ENCODE results near the gene RALGPS1.

The RALGPS1 gene

DNA sequence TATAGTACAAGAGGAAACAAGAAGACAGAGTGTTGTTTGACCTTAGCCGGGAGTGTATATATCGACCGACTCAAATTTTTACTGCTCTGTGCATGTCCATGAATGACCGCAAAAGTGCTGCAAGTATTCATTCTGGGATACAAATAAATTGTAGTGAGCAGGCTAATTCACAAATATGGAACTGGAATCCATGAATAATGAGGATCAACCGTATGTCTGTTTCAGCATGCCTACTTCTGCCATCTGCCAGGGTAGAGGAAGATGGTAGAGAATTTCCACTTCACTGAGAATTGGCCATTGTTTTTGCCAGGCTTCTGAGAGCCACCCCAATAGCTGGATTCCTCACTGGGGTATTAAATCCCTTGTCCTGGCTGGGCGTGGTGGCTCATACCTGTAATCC lies 8.5 kb upstream of the RALGPS1 start:
- DNase-seq: no peak

DNA sequence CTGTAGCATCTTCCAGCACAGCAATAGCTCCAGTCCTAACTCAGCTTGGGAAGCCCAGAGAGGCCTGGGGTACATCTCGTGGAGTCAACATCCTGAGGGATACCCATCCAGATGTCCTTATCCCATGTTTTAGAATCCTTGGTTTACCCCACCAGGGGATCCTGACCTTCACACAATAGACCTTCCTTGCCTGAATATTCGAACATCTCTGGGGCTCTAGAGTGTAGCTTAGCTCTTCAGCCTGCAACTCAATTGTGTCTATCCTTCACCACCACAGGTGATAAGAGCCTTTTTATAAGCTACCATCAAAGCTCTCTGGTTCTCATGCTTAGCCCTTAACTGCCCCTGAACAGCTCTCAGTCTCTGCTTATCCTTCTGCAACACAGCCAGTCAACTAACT lies 7.5 kb upstream of the RALGPS1 start:
- DNase-seq: no peak

DNA sequence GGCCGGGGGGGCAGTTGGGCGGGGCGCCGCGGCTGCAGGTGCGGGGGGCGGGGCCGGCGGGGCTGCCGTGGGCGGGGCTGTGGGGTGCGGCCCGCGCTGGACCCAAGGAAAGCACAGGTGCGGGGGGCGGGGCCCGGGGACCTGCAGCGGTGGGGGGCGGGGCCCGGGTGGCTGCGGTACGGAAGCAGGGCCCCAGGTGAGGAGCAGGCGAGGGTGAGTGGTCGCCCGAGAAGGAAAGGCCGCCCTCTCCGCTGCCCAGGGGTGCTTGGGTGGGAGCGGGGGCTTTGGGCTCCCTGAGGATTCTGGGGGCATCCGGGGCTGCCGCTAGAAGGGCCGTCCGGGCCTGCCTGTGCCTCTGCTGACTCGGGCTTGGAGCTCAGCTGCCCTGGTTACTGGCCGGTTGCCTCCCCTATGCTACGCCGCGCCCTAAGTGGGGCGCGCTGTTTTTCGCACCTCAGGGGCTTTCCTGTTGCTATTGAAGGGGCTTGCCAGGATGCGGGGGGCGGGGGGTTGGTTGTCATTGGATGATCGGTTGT lies 767 bp downstream of the RALGPS1 start:
- DNase-seq: no peak

DNA sequence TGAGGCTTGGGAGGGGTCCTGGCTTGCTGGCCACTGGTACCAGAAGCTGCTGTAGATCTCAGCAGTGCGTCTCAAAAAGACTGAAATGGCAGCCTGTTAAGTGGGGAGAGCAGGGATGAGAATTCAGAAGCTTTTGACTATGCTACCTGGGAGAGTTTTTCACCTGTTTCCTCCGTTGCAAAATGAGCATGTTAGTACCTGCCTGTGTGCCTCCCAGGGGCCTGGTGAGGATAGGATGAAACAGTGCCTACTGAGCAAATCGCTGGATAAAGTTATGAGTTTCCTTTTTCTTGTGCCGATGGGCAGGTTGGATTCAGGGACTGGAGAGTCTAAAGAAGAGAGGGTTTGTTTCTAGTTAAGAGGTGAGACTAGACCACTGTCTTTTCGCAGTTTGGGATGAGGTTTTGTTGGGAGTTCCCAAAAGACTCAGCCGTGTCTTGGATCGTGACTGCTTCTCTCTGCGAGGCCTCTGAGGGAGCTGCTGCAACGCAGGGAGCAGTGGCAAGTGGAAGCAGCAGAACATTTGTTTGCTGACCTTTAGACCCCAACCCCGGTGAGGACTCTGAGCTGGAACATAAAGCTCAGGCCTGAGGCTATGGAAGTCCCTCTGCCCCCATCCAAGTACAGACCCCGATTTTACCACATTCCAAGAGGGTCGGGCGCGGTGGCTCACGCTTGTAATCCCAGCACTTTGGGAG lies 1.4 kb downstream of the RALGPS1 start:
- no peak for DNase-seq

DNA sequence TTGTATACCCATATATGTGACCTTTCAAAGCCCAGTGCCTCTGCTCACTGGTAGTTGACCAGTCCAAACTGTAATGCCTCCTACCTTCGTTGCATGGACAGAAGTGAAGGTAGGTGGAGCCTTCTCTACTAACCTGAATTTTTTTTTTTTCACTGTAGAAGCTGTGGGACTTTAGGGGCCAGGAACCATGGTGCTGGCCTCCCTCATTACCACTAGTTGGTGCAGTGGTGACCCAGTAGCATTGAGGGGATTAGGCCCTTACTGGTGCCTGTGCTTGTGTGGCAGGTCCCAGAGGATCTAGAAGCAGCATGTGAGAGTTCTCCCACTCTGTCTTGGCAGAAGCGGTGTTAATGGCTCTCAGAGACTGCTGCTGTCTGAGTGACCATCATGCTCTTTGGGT lies 2.3 kb downstream of the RALGPS1 start:
- DNase-seq: no peak

DNA sequence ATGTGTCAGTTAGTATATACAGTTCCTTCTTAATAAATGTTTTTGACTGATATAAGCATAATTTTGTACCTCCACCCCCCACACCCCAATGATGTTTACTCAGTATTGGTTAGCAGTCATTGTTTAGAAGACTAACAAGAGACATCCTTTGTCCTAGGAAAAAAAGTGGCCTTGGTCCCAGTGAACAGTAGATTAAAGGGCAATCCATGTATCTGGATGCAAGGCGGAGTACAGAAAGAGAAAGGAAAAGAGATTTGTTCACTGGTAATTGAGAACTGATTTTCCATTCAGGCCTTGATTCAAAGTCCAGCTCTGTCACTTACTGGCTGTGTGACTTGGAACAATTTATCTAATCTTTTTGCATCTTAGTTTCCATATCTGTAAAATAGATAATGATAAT lies 4.6 kb downstream of the RALGPS1 start:
- no peak for DNase-seq

DNA sequence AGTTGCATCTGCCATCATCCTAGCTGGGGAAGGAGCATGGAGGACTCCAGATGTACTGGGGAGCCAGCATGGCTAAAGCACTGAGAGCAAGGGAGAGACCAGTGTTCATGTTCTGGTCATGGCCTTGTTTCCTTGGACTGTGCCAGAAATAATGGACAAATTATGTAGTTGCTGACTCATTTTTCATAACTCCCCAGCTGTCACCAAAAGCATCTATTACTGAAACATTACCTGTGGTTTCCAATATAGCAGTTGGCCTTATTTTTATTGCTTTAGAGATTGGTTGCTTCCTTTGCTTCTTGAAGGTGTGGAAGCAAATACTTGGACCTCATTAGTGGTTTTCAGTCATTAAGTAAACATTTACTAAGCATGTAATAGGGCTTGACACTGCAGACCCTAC lies 11.3 kb downstream of the RALGPS1 start:
- no peak for DNase-seq

DNA sequence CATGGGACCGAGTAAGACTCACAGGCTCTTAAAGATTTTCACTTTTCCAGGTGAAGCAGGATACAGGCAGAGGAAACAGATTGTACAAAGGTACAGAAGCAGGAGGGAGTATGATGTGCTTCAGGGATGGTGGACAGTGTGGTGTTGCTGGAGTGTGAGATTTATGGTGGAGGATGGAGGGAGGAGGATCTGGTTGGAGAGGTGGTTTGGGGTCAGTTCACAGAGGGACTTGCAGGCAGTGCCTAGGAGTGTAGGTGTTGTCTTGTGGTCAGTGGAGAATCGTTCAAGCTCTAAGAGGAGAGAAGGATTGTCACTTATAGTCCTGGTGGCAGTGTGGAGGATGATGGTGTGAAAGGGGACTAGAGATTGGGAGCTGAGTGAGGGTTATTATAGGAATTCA lies 11.8 kb downstream of the RALGPS1 start:
- no peak for DNase-seq

DNA sequence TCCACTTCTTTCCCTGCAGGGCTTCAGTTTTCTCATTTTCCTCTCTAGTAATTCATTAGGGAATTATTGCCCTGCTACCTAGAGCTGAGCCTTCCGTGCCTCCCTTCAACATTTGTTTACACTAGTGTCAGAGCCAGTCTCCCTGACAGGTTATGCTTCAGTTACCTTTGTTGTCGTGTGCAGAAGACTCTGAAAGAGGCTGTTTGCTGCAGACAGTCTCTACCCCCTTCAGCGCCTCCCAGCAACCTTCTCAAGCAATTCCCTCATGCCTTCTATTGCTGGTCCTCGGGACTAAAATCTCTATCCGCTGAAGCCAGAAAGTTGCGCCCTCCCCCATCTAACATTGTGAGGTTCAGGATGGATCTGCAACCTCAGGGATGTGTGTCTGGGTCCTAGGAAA lies 12.8 kb downstream of the RALGPS1 start:
- DNase-seq: no peak

DNA sequence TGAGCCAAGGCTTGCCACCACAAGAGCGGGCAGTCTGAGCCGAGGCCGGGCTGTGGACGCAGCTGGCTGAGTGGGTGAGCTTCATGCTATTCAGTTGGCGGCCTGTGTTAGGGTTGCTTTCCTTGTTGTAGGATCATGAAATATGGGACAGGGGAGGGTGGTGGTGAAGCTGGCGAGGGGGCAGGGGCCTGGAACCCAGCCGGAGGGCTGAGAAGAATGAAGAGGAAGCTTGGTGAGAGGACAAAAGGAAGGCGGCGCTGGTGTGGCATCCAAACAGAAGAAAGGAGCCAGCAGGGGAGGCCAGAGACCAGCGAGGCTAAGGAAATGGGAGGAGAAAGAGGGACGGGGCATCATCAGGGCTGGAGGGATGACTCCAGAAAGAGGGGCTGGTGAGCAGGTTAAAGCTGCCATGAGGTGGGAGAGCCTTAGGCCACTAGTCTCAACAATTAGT lies 18.3 kb downstream of the RALGPS1 start:
- no peak for DNase-seq

DNA sequence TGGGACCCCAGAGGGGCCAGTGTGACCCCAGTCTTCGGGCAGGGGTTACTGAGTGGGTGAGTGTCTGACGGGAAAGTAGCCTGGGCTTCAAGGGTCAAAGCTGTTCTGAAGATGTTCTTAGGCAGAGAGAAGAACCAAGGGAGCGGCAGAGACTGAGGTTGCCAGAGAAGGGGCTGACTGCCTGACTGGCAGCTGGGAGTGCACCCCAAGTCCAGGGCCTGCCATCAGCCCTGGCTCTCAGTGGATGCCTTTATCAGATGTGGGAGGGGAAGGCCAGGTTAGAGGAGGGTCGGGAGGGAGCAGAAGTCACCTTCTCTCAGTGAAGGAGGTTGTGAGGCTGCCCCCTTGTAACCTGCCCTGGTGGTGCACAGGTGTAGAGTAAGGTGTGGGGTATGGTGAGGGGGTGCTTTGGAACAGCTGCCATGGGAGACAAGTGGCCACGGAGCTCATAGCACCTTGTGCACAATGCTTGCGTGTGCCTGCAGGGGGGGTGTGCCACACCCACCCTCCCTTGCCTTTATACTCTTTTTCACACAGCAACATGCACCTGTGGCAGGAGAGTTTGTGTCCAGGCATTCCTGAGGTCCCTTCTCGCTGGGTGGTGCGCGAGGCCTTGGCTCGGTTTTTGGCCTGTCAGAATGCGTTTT lies 18.9 kb downstream of the RALGPS1 start:
- no peak for DNase-seq

DNA sequence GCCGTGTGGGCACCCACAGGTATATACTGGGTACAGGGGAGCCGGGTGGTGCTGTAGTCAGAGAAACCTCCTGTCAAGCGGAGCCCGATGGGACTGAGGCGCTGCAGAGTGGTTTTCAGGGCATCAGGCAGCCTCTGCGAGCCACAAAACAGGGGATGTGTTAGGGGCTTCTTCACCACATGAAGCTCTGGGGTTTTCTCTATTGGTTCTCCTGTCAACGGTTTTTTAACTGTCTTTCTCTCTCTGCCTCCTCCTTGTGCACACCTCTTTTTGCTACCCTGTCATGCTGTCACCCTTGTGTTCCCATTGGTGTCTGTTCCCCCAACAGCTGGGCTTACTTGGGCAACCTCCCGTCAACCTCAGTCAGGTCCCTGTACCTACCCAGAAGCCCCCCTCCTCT lies 19.9 kb downstream of the RALGPS1 start:
- DNase-seq: no peak

DNA sequence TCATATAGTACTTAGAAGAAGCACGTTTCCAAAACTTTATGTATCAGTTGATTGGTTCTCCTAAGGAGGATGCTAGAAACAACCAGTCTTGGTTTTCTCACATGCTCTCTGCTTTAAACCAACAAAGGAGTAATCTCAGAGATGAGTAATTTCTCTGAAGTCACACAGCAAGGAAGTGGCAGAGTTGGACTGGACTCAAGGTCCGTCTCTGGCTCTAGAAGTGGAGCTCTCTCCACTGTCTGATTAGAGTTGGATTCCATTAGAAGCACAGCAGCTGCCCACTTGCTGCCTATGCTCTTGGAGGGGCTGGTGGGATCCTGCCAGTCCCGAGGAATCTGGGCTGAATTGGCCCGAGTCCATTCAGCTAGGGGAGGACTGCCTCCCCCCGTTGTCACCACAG lies 21.0 kb downstream of the RALGPS1 start:
- DNase-seq: no peak

DNA sequence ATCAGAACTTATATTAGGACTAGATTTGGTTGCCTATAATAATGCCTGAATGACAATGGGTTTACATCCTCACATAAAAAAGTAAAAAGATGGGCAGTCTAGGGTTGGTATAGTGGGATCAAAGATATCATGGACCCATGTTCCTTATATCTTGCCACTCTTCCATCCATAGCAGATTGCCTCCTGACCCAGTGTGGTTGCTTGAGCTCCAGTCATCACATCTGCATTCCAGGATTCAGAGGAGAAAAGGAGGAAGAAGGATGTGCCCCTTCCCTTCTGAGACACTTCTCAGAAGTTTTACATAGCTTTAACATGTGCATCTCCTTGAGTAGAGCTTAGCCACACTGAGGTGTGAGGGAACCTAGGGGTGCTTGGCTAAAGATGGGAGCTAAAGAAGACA lies 22.9 kb downstream of the RALGPS1 start:
- no peak for DNase-seq

DNA sequence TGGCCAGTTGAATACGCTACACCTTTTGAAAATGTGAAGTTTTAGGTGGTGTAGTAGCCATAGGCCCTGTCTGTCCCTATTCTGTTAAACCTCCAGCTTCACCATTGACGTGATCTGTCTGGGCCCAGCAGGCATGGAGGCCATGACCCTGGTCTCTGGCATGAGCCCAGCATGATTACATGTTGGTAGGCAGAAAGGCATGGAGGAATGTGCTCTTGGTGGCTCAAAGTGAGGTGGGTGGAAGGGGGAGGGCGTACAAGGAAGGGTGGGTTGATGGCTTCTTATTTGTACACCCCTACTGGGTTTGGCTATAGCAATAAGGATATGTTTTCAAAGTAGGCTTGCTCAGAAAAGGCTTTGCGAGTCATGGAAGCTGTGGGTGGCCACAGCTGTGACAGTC lies 23.7 kb downstream of the RALGPS1 start:
- no peak for DNase-seq

DNA sequence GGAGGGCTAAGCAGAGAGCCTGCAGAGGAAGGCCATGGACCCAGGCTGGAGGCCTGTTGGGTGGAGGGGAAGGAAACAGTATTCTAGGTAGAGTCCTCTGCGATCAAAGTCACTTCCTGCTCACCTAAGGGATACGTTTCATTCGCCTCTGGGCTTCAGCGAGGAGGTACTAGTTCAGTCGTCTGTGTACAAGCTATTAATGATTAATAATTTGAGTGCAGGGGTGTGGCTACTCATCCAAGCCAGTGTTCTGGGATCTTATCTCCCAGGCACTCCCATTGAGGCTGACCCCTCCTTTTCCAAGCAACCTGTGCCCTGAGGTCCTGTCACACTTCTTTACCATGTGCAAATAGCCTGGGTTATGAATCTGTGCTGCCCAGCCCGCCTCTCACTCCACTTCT lies 25.2 kb downstream of the RALGPS1 start:
- no peak for DNase-seq

DNA sequence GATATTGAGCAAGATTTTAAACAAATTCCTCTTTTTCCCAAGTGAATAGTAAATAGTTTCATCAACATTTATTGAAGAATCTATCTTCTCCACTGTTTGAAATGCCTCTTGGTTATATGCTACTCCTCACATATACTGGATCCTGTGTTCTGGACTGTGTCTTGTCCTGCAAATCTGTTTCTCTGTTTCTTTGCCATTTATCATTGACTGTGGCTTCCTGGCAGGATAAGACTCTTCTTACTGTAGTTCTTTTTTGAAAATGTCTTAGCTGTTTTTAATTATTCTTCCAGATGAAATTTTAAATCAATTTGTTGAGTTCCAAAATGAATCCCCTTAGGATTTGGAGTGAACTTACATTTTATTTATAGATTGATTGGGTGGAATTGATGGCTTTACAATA lies 27.8 kb downstream of the RALGPS1 start:
- no peak for DNase-seq

DNA sequence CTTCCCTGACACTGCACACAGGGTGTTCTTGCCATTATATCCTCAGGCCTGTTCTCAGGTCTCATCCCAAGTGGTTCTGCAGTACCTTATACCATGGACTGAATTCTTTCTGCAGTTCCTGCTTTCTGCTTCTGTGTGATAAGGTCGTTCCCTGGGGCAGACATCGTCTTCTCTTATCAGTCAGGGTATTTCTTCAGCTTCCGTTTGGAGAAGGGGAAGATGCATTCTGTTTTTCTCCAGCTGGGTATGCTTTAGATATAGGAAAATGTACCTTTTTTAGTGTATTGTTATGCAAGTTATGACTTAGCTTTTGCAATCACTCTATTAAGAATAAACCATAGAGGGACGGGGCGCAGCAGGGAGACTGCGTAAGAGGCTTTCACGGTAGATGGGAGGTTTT lies 31.1 kb downstream of the RALGPS1 start:
- no peak for DNase-seq

DNA sequence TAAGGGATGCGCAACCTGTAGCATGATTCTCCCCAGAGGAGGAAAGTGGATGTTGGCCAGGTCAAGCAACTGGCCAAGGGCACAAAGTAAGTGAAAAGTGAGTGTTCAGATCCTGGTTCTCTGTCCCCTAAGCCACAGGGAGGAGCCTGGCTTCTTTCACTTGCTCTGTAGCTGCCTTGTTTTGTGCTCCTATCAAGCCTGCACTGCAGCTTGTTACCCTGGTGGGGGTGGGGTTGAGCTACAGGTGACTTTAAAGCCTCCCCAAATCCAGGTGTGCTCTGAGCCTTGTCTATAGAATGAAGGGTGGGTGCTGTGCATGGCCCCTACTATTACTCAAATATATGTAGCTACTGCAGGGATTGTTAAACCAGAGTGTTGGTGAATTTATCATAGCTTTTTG lies 32.9 kb downstream of the RALGPS1 start:
- DNase-seq: no peak

DNA sequence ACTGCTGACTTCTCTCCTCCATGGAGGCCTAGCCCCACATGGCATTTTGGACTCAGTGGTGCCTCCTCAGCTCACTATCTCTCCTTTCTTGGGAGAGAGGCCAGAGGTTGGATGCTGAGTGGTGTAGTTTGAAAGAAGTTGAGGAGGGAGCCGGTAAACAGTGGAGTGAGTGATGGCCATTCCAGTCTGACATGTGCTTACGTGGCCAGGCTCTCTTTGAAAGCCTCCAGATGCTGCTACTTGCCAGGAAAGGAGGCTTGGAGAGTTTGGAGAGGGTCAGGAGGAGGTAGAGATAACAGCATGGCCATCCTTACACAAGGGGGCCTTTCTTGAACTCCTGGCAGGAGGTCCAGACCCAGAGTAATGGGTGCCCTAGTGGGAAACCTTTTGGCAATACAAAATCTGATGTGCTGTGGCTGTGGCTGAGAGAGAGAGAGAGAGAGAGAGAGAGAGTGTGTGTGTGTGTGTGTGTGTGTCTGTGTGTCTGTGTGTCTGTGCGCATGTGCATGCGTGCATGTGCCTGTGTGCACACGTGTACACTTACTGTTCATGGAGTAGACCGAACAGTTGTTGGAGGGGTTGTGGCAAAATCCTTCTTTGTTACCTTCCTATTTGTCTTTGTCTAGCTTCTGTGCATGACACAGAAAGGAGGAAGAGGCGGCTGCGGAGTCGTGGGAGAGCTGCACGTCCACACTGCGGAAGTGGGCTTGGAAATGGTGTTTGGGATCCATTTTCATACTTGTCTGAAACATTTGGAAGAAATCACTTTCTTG lies 37.8 kb downstream of the RALGPS1 start:
- DNase-seq: no peak

DNA sequence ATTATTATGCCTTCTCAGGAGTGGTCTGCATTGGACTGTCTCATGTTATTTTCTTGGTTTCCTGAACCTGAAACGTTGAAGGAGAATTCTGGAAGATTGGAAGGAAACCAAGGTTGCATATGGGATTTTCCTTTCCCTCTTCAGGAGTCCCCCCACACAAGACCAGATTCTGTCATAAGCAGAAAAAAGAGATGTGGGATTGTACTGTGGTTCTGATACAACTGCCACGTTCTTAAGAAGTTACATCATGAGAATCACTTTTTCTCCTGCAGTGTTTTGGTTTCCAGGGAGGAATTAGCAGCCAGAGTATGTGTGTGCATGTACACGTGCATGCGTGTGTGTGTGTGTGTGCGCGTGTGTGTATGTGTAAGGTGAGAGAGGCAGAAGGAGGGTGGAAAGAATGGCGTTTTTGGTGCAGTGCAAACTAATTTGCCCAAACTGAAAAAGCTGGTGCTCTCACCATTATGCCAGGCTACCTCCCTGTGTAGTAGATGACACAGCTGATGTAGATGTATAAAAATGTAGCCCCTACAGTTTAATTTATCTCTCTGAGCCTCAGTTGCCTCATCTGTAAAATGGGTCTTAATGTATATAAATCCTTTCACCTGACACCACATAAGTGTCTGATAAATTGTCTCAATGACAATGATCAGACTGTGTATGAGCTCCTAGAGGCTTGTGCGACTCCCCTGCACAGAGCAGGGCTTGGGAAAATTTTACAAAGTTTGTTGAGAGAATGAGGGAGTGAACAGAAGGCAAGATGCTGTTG lies 38.6 kb downstream of the RALGPS1 start:
- DNase-seq: no peak

DNA sequence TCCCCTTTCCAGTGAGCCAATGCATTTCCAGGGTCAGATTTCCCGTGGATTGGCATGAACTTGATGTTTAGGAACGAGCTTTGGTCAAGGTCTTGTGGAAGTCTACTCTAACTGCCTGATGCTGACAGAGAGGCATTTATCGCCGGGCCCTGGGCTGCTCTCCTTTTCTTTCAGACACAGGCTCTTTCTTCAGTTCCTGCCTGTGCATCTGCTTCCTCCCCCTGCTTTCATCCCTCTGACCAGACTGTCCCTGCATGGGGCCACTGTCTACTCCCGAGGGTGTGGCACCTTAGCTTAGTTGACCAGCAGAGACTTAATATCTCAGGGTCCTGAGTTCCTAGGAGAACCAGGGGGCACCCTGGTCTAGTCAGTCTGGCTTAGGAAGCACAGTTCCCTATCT lies 41.2 kb downstream of the RALGPS1 start:
- no peak for DNase-seq
